ENCODE results near the gene EFNA4.

- TF ChIP-seq POLR2A (IDR thresholded peaks at IDR 0.05; ENCODE audit: low read depth, low read length): no peak
- no peak for TF ChIP-seq TAF1 (IDR thresholded peaks at IDR 0.05; ENCODE audit: borderline replicate concordance, low read depth, low read length)
- no peak for TF ChIP-seq POLR2AphosphoS5 (IDR thresholded peaks at IDR 0.05; ENCODE audit: low read depth, low read length)
These were observed 22.7 kb downstream of the EFNA4 start for GRCh38 chr1:155086128-155086741.
